Dedifferentiated amniotic fluid mesenchymal stem cell (primary cell): ENCODE results near the gene COX8A.
A peak's percentile ranks its signal among the peaks of the same experiment; 100 is the strongest.
"Not testable (repeated sequence)": the region's sequence is repeated elsewhere in the genome, so short reads cannot be mapped to it uniquely, and the experiment has no call there.

Experiments
- DNase-seq: peaks from one replicate; pipeline ENCODE4 v3.0.0-alpha.2; 2016; ENCODE audit errors: extremely low spot score

Gene COX8A

GRCh38 chr11:63974259-63975143 is at the start of gene COX8A:
Gene COX8A (plus strand): TSS chr11:63974620. CDS start chr11:63974681, 61 bp downstream.
- DNase-seq: peak; percentile 100

GRCh38 chr11:63929616-63930015 is 44.8 kb upstream of the COX8A start:
- no peak for DNase-seq

GRCh38 chr11:63931045-63931444 is 43.4 kb upstream of the COX8A start:
- no peak for DNase-seq

- no peak for DNase-seq
Observed at GRCh38 chr11:63931876-63932275, 42.5 kb upstream of the COX8A start.

- DNase-seq: no peak
Observed at GRCh38 chr11:63933459-63933858, 41.0 kb upstream of the COX8A start.

- DNase-seq: no peak
Observed at GRCh38 chr11:63937713-63938478, 36.5 kb upstream of the COX8A start.

GRCh38 chr11:63938479-63939396 is 35.7 kb upstream of the COX8A start, which contains the start of gene NAA40:
Gene NAA40 (plus strand): TSS chr11:63939002. CDS start chr11:63939097, 95 bp downstream.
- DNase-seq: peak; percentile 54

- no peak for DNase-seq
Observed at GRCh38 chr11:63939397-63939891, 35.0 kb upstream of the COX8A start.

- no peak for DNase-seq
Observed at GRCh38 chr11:63940786-63941185, 33.6 kb upstream of the COX8A start.

GRCh38 chr11:63941901-63942300 is 32.5 kb upstream of the COX8A start:
- DNase-seq: no peak

- DNase-seq: no peak
Observed at GRCh38 chr11:63942803-63943202, 31.6 kb upstream of the COX8A start.

GRCh38 chr11:63944987-63945386 is 29.4 kb upstream of the COX8A start:
- DNase-seq: no peak

GRCh38 chr11:63945477-63946163 is 28.8 kb upstream of the COX8A start:
- peak; percentile 58 for DNase-seq

GRCh38 chr11:63951779-63952536 is 22.5 kb upstream of the COX8A start:
- no peak for DNase-seq

- DNase-seq: no peak
Observed at GRCh38 chr11:63952570-63952969, 21.9 kb upstream of the COX8A start.

- DNase-seq: no peak
Observed at GRCh38 chr11:63958008-63958407, 16.4 kb upstream of the COX8A start.

GRCh38 chr11:63961608-63962412 is 12.6 kb upstream of the COX8A start:
- no peak for DNase-seq

- DNase-seq: not testable (repeated sequence)
Observed at GRCh38 chr11:63963895-63964294, 10.5 kb upstream of the COX8A start.

- DNase-seq: no peak
Observed at GRCh38 chr11:63966444-63966843, 8.0 kb upstream of the COX8A start.
